COR-L47 (cell line): Measurements from ENCODE around the gene NAT16.
"Not testable (repeated sequence)": the region's sequence is repeated elsewhere in the genome, so short reads cannot be mapped to it uniquely, and the experiment has no call there.

Experiments used
- DNase-seq: peaks from one replicate; lab custom pipeline; 2025; lab: John Stamatoyannopoulos, UW

NAT16 gene

GRCh38 chr7:101125989-101126650 is 54.0 kb downstream of the NAT16 start:
- DNase-seq = no peak

DNA sequence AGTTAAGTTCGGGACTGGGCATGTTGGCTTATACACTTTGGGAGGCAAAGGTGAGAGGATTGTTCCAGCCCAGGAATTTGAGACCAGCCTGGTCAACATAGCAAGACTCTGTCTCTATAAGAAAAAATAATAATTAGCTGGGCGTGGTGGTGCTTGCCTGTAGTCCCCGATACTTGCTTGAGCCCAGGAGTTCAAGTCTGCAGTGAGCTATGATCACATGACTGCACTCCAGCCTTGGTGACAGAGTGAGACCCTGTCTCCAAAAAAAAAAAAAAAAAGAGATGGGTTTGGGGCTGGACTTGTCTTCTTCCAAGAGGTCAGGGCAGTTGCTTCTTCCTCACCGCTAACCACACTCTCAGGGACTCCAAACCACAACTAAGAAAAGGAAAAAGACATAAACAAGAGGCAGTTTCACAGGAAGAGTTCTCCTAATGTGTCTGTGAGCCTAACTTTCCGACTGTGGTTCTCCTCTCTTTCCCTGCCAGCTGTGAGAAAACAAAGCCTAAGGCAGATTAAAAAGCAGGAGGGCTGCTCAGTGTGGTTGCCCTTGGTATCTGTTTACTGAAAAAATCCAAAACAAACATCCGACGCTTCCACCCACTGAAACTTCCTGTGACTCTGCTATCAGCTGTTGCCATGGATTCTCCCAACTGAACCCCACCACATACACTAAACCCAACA is 55.6 kb downstream of the NAT16 start:
- no peak for DNase-seq

GRCh38 chr7:101123703-101124068 is 56.4 kb downstream of the NAT16 start:
- DNase-seq = no peak

- no peak for DNase-seq
Observed at GRCh38 chr7:101122933-101123702, 57.0 kb downstream of the NAT16 start.

GRCh38 chr7:101121991-101122932 is 57.8 kb downstream of the NAT16 start:
- DNase-seq = no peak

GRCh38 chr7:101121631-101121990 is 58.5 kb downstream of the NAT16 start:
- DNase-seq = not testable (repeated sequence)
